Transverse colon (tissue), 3 donors: Measurements from ENCODE around the gene SPATA22.

Experiments
- CTCF ChIP-seq, 5 experiments: fragments of 200-600 bp in 3 of 5; fragments of 450-650 bp in 2 of 5; sonication (generic) in 3 of 5; IDR thresholded peaks; 1 replicate in 2 of 5; 2 replicates in 3 of 5; pipeline ENCODE4 v1.5.1; 2016 to 2017; ENCODE audit warnings: antibody characterized with exemption in 5 of 5, inconsistent platforms in 3 of 5, mild to moderate bottlenecking in 2 of 5, moderate library complexity in 1 of 5
- EP300 ChIP-seq: sonication (generic); formaldehyde crosslinking; IDR thresholded peaks from one replicate; pipeline ENCODE4 v1.6.1; 2017; ENCODE audit warnings: antibody characterized with exemption, low read depth

- TF ChIP-seq EP300 (no peak), CTCF (IDR thresholded peaks at IDR 0.05) (no peak)
These were observed 8.4 kb upstream of the SPATA22 start for GRCh38 chr17:3479988-3480387.
